Fibroblast of skin of left biceps (primary cell): Measurements from ENCODE around the gene ACTL7A.

Experiments
- DNase-seq, 2 experiments: peaks; one replicate each; pipeline ENCODE4 v3.0.0-alpha.2; 2013; ENCODE audit warnings: low read depth in 2 of 2

Gene ACTL7A

GRCh38 chr9:108850293-108850897 is 11.7 kb upstream of the ACTL7A start:
- no peak for DNase-seq

- DNase-seq = no peak
Measured at GRCh38 chr9:108851138-108851537, 10.9 kb upstream of the ACTL7A start.

- DNase-seq = no peak
Measured at GRCh38 chr9:108852079-108852478, 10.0 kb upstream of the ACTL7A start.

- no peak for DNase-seq
Measured at GRCh38 chr9:108854094-108854493, 8.0 kb upstream of the ACTL7A start.

- DNase-seq = no peak
Measured at GRCh38 chr9:108854641-108855528, 7.2 kb upstream of the ACTL7A start.

- no peak for DNase-seq
Measured at GRCh38 chr9:108855529-108855886, 6.6 kb upstream of the ACTL7A start.

GRCh38 chr9:108855888-108856287 is 6.2 kb upstream of the ACTL7A start, which contains the start of gene ACTL7B:
Gene ACTL7B, minus strand, starts transcription at chr9:108855986. Its CDS starts 56 bp downstream, at chr9:108855930.
- no peak for DNase-seq

GRCh38 chr9:108857572-108857971 is 4.5 kb upstream of the ACTL7A start:
- no peak for DNase-seq

GRCh38 chr9:108859459-108860114 is 2.5 kb upstream of the ACTL7A start:
- no peak for DNase-seq

- no peak for DNase-seq
Measured at GRCh38 chr9:108860354-108860753, 1.7 kb upstream of the ACTL7A start.

- no peak for DNase-seq
Measured at GRCh38 chr9:108860764-108861163, 1.3 kb upstream of the ACTL7A start.

- no peak for DNase-seq
Measured at GRCh38 chr9:108861464-108861863, 602 bp upstream of the ACTL7A start.

GRCh38 chr9:108863891-108864290 is 1.8 kb downstream of the ACTL7A start:
- DNase-seq = no peak

- no peak for DNase-seq
Measured at GRCh38 chr9:108864446-108864845, 2.4 kb downstream of the ACTL7A start.

GRCh38 chr9:108865037-108865436 is 3.0 kb downstream of the ACTL7A start:
- DNase-seq = no peak

- no peak for DNase-seq
Measured at GRCh38 chr9:108866001-108866420, 3.9 kb downstream of the ACTL7A start.

GRCh38 chr9:108867116-108867515 is 5.0 kb downstream of the ACTL7A start:
- DNase-seq = no peak

- no peak for DNase-seq
Measured at GRCh38 chr9:108867829-108868228, 5.8 kb downstream of the ACTL7A start.

- no peak for DNase-seq
Measured at GRCh38 chr9:108869092-108869725, 7.1 kb downstream of the ACTL7A start.

GRCh38 chr9:108874058-108874788 is 12.2 kb downstream of the ACTL7A start:
- DNase-seq = no peak

- no peak for DNase-seq
Measured at GRCh38 chr9:108876425-108876824, 14.4 kb downstream of the ACTL7A start.

GRCh38 chr9:108877524-108877923 is 15.5 kb downstream of the ACTL7A start:
- DNase-seq = no peak
